SJCRH30 (cell line): ENCODE measurements around the gene OXCT2. TPM values are rescaled to one million over a fixed set of nuclear protein-coding genes. Genes with fewer than 3 reads are reported as not detected.
"Not testable (repeated sequence)": the region's sequence is repeated elsewhere in the genome, so short reads cannot be mapped to it uniquely, and the experiment has no call there.

ENCODE experiments used
- DNase-seq, 2 experiments: peaks; one replicate each; pipeline ENCODE4 v3.0.0-alpha.2; 2015 to 2020
- H3K27ac ChIP-seq: fragments of 250-450 bp; sonication (Bioruptor Pico); 2 replicates; pipeline ENCODE4 v1.5.1; 2020; ENCODE audit warnings: mild to moderate bottlenecking, moderate library complexity
- H3K27me3 ChIP-seq: fragments of 250-450 bp; sonication (Bioruptor Pico); 2 replicates; pipeline ENCODE4 v1.5.1; 2020; ENCODE audit warnings: mild to moderate bottlenecking, moderate library complexity
- H3K36me3 ChIP-seq: fragments of 250-450 bp; sonication (Bioruptor Pico); 2 replicates; pipeline ENCODE4 v1.5.1; 2020; ENCODE audit warnings: mild to moderate bottlenecking, moderate library complexity
- H3K4me1 ChIP-seq: fragments of 250-450 bp; sonication (Bioruptor Pico); 2 replicates; pipeline ENCODE4 v1.5.1; 2020; ENCODE audit warnings: mild to moderate bottlenecking, moderate library complexity
- H3K4me3 ChIP-seq: fragments of 250-450 bp; sonication (Bioruptor Pico); 2 replicates; pipeline ENCODE4 v1.5.1; 2020; ENCODE audit warnings: mild to moderate bottlenecking, moderate library complexity
- H3K9me3 ChIP-seq: fragments of 250-450 bp; sonication (Bioruptor Pico); replicated peaks from 2 replicates; pipeline ENCODE4 v1.5.1; 2020; ENCODE audit warnings: mild to moderate bottlenecking, moderate library complexity
- total RNA-seq: library from RNA; depleted of rRNA; stranded (reverse); fragments of >200 nt; shearing (Covaris generic); gene quantifications from 2 replicates; pipeline ENCODE4 v1.2.3, GENCODE V29; 2014

Gene OXCT2
- total RNA-seq, 1 experiment from 2014 or later: 4.3 TPM

DNA sequence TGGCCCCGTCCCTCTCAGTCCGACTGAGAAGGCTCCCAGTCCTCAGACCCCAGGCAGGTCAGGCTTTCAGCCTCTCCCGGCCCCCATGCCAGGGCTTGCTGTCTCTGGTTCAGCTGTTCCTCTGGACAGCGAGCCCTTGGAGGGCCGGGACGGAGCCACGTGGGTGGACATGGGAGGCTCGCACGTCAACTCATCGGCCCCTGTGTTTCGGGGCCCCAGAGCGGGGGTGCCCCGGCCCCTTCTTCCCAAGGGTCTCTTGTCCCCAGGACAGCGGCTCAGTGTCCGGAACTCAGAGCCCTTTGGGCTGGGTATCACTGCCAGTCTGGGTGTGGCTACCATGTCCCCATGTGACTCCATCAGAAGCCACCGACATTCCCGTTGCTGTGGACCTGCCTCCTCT, 6.7 kb upstream of the OXCT2 start:
- H3K4me3 ChIP-seq, H3K27me3 ChIP-seq, H3K27ac ChIP-seq, H3K36me3 ChIP-seq, DNase-seq, H3K9me3 ChIP-seq: not testable (repeated sequence)
- H3K4me1 ChIP-seq: peaks cover 15% of the 10 kb centered on the region

DNA sequence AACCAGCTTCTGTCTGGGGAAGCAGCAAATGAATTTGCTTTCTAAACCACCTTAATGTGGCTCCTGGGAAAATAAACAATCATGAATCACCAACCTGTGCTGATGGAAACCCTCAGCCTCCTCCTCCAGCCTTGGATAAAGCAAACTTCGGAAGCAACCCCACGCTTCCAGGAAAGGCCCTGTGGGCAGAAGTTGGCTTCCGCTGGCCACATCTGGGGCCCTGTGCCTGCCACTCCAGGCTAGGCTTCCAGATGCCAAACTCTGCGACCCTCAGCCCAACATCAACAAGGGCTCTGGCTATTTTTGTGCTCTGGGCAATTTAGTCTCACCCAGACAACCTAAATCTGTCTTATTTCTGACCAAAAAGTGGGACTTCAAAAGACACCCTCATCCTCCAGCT, 6.2 kb upstream of the OXCT2 start:
- no peak overlapping the region for H3K4me3 ChIP-seq
- H3K27me3 ChIP-seq: no peaks in the 10 kb centered on the region
- DNase-seq: no peak
- H3K9me3 ChIP-seq: no peaks in the 10 kb centered on the region
- H3K4me1 ChIP-seq: peaks cover 15% of the 10 kb centered on the region
- H3K36me3 ChIP-seq: no peaks in the 10 kb centered on the region
- no peak overlapping the region for H3K27ac ChIP-seq

- no peaks in the 10 kb centered on the region for H3K9me3 ChIP-seq
- H3K4me3 ChIP-seq: no peak overlapping the region
- H3K27ac ChIP-seq: peak overlapping the region; percentile 31
- H3K4me1 ChIP-seq: peaks cover 15% of the 10 kb centered on the region
- H3K27me3 ChIP-seq: no peaks in the 10 kb centered on the region
- no peak for DNase-seq
- no peaks in the 10 kb centered on the region for H3K36me3 ChIP-seq
These were observed 5.7 kb upstream of the OXCT2 start for GRCh38 chr1:39776886-39777285.

DNA sequence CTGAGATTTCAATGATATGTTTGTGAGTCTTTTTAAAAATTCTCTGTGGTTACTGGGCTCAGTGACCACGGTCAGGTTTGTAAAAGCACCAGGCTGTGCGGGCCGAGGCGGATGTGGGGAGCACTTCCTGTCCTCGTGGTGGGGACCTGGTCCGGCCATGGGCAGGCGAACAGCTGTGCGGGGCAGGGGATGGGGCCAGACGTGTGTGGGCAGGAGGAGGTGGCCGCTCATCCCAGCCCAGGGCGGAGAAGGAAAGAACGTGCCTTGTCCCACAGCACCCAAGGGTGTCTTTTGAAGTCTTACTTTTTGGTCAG, 5.2 kb upstream of the OXCT2 start:
- Histone ChIP-seq H3K4me3 (no peak overlapping the region), H3K4me1 (peaks cover 15% of the 10 kb centered on the region), H3K36me3 (no peaks in the 10 kb centered on the region), H3K9me3 (no peaks in the 10 kb centered on the region), H3K27ac (peak overlapping the region; percentile 31), H3K27me3 (no peaks in the 10 kb centered on the region)
- DNase-seq: peak; percentile 88 to 94

- DNase-seq, H3K36me3 ChIP-seq, H3K9me3 ChIP-seq, H3K27me3 ChIP-seq, H3K4me3 ChIP-seq: not testable (repeated sequence)
- H3K4me1 ChIP-seq: peaks cover 15% of the 10 kb centered on the region
- peak overlapping the region; percentile 31 for H3K27ac ChIP-seq
These were observed 4.7 kb upstream of the OXCT2 start for GRCh38 chr1:39775676-39776399.

DNA sequence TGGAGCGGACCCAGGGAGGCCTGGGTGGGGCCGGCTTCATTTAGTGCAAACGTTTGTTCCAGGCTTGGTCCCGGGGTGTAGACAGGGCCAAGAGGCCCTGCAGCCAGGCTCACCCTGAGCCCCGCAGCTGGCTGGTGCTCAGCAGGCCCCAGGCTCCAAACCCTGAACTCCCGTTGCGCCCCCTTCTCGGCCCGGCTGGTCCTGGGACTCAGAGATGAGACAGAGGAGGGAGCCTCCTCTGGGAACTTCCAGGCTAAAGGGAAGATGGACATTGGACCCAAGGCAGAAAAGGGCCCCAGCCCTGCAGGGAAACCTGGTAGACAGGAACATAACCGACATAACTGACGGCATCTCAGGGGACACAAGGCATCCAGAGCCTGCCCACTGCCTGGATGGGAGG, 4.0 kb upstream of the OXCT2 start:
- H3K27ac ChIP-seq, H3K4me3 ChIP-seq, H3K36me3 ChIP-seq, DNase-seq, H3K27me3 ChIP-seq, H3K9me3 ChIP-seq: not testable (repeated sequence)
- peaks cover 15% of the 10 kb centered on the region for H3K4me1 ChIP-seq

GRCh38 chr1:39773369-39773979, 2.3 kb upstream of the OXCT2 start:
- H3K4me1 ChIP-seq: peaks cover 15% of the 10 kb centered on the region
- not testable (repeated sequence) for H3K27me3 ChIP-seq, H3K36me3 ChIP-seq, H3K9me3 ChIP-seq, H3K4me3 ChIP-seq, DNase-seq, H3K27ac ChIP-seq

- not testable (repeated sequence) for DNase-seq, H3K36me3 ChIP-seq, H3K27me3 ChIP-seq, H3K9me3 ChIP-seq, H3K4me3 ChIP-seq, H3K27ac ChIP-seq, H3K4me1 ChIP-seq
These were observed 787 bp downstream of the OXCT2 start for GRCh38 chr1:39770100-39771021.

DNA sequence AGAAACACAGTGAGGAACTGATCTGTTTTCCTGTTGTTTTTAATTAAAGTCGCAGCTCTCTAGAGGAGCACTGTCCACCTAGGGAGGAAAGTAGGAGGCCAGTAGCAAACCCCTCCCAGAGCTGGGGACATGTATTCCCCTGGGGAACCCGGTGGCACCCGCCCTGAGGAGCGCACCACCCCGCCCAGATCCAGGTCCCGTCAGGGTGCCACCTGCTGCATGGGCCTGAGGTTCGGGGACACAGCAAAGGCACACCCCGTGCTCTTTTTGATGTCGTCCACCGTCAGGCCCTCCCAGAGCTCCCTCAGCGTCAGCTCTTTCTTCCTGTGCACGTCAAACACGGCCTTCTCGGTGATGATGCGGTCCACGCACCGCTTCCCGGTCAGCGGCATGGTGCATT, 1.6 kb downstream of the OXCT2 start:
- not testable (repeated sequence) for DNase-seq, H3K9me3 ChIP-seq, H3K36me3 ChIP-seq, H3K4me1 ChIP-seq, H3K27ac ChIP-seq, H3K27me3 ChIP-seq, H3K4me3 ChIP-seq

DNA sequence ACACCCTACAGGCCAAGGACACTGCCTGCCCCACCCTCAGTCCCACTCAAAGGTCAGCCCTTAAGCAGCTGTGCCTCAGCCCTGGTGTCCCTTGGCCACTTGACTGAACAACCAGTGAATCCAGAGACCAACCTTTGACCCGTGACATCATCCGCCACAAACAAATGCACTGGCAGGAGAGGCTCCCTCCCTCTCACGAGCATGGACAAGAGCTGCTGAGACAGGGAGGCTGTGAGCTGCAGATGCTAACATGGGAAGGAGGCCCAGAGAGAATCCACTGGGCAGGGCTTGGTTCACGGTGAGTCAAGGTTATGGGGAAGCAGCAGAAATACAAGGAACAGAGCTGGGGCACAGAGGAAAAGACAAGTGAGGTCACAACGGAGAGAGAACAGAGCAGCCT, 4.7 kb downstream of the OXCT2 start:
- DNase-seq, H3K27ac ChIP-seq, H3K36me3 ChIP-seq, H3K9me3 ChIP-seq, H3K4me1 ChIP-seq, H3K27me3 ChIP-seq, H3K4me3 ChIP-seq: not testable (repeated sequence)

GRCh38 chr1:39764512-39764911, 6.6 kb downstream of the OXCT2 start:
- not testable (repeated sequence) for H3K27ac ChIP-seq, H3K27me3 ChIP-seq, H3K4me1 ChIP-seq, H3K4me3 ChIP-seq, H3K36me3 ChIP-seq, DNase-seq, H3K9me3 ChIP-seq

GRCh38 chr1:39763619-39764374, 7.4 kb downstream of the OXCT2 start:
- not testable (repeated sequence) for H3K36me3 ChIP-seq, DNase-seq, H3K4me3 ChIP-seq, H3K9me3 ChIP-seq, H3K27me3 ChIP-seq, H3K4me1 ChIP-seq, H3K27ac ChIP-seq

DNA sequence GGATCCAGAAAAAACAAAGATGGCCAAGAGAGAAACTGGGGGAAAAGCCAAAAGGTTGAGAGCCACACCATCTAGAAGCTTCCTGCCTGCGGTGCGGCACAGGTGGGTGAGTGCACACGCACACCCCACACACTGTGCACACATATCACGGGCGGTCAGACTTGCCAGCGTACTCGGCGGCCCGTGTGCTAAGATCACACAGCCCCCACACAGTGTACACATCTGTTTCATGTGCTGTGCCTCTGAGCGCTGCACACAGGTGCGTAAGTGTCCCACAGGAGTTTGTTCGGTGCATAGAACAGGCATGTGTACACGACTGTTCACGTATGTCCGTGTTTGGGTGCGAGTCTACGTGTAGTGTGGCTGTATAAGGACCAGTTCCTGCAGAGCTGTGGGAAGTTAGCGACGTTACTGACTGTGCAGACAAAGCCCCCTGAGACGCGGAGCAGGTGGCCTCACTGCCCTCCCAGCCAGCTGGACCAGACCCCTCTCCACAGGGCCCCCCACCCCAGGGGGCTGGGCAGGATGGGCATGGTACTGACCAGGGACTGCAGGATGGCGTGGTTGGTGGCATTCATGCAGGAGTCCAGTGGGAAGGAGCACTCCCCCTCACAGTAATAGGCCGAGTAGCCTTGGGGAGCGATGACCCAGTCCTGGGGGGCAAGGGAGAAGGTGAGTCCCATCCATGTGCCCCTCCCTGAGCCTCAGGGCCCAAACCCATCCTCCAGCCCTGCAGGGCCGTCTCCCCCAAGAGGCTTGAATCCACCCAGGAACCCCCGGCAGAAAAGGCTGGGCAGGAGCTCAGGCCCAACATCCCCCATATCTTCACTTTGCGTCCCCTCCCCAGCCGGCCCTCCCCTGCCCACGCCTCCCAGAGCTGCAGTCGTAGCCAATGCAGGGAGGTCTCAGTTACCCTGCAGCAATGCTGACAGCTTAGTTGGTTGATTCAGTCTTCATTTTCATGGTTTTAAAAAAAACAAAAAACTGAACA, 8.3 kb downstream of the OXCT2 start:
- H3K9me3 ChIP-seq: no peaks in the 10 kb centered on the region
- no peak overlapping the region for H3K27ac ChIP-seq
- 0 out of 2 replicates have a peak, but pooled peaks cover 1% of the 10 kb centered on the region for H3K36me3 ChIP-seq
- no peak overlapping the region for H3K4me3 ChIP-seq
- no peaks in the 10 kb centered on the region for H3K27me3 ChIP-seq
- no peaks in the 10 kb centered on the region for H3K4me1 ChIP-seq
- no peak for DNase-seq
